GM19240 (cell line): Measurements from ENCODE around the gene NLRP7.
"Not testable (repeated sequence)": the region's sequence is repeated elsewhere in the genome, so short reads cannot be mapped to it uniquely, and the experiment has no call there.

ENCODE experiments used
- DNase-seq: peaks from one replicate; pipeline ENCODE4 v3.0.0; 2011; ENCODE audit warnings: low spot score; ENCODE audit not compliant: insufficient read length

NLRP7 gene

DNA sequence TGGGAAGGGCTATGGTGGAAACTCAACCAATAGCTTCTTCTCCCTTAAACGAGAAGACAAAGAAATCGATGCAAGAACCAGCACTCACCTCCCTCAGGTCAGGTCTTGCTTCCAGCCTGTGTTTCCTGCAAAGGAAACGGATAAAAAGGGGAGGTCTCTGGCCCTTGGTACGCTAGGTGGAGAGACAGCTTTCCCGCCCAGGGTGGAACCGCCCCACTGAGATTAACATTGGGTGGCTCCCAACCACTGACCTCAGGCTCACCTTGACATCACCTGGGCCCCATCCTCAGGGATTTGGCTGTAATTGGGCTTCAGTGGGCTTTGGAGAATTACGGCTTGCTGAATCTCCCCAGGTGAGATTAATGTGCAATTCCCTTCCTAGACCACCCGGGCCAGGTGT is at the start of gene NLRP7:
TSS of gene NLRP7 (minus strand) at position 150 of the 400 bp plus-strand sequence.
- DNase-seq = no peak

DNA sequence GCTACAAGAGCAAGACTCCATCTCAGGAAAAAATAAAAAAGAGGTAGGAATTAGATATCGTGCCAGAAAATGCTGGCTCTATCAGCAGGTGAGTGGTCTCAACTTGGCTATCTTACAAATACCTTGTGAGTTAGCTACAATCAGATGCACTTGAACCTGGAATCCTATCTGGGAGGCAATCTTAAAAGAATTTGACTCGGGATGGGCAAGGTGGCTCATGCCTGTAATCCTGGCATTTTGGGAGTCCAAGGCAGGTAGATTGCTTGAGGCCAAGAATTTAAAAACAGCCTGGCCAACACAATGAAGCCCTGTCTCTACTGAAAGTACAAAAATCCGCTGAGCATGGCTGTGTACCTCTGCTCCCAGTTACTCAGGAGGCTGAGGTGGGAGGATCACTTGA is 48.2 kb upstream of the NLRP7 start:
- DNase-seq = no peak

DNA sequence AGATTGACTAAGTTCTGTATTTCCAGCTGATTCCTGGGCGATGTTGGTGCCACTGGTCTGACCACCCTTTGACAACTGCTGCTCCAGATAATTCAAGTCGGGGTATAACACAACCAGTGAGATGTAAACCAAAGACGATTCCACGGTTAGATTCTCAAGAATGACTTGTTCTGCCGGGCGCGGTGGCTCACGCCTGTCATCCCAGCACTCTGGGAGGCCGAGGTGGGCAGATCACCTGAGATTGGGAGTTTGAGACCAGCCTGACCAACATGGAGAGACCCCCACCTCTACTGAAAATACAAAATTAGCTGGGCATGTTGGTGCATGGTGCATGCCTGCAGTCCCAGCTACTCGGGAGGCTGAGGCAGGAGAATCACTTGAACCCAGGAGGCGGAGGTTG is 42.2 kb upstream of the NLRP7 start:
- DNase-seq = not testable (repeated sequence)

DNA sequence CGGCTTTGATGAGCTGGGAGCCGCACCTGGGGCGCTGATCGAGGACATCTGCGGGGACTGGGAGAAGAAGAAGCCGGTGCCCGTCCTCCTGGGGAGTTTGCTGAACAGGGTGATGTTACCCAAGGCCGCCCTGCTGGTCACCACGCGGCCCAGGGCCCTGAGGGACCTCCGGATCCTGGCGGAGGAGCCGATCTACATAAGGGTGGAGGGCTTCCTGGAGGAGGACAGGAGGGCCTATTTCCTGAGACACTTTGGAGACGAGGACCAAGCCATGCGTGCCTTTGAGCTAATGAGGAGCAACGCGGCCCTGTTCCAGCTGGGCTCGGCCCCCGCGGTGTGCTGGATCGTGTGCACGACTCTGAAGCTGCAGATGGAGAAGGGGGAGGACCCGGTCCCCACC is 35.2 kb upstream of the NLRP7 start:
- DNase-seq = not testable (repeated sequence)

DNA sequence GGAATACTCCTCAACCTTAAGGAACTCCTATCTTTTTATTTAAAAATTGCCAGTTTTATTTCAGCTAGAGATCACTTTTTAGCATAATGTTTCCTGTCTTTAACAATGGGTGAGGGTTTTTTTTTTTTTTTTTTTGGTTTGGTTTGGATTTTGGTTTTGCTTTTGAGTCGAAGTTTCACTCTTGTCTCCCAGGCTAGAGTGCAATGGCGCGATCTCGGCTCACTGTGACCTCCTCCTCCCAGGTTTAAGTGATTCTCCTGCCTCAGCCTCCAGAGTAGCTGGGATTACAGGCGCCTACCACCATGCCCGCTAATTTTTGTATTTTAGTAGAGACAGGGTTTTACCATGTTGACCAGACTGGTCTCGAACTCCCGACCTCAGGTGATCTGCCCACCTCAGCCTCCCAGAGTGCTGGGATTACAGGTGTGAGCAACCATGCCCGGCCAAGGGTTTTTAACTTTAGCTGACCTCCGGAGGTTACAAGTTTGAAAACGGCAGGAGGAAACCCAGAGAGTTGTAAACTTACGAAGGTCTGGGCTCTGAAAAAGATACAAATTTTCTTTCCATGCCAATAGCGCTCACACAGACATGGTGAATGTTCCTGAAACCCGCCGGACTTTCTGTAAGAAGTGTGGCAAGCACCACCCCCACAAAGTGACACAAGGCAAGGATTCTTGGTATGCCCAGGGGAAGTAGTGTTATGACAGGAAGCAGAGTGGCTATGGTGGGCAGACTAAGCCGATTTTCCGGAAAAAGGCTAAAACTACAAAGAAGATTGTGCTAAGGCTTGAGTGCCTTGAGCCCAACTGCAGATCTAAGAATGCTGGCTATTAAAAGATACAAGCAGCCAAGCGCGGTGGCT is 26.1 kb upstream of the NLRP7 start:
- not testable (repeated sequence) for DNase-seq

DNA sequence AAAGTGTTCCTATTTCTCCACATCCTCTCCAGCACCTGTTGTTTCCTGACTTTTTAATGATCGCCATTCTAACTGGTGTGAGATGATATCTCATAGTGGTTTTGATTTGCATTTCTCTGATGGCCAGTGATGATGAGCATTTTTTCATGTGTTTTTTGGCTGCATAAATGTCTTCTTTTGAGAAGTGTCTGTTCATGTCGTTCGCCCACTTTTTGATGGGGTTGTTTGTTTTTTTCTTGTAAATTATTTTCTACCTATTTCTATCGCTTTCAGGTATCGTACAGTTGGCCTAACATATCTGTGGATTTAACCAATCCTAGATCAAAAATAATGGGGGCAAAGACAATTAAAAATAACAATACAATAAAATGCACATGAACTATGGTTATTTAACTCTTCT is 24.1 kb upstream of the NLRP7 start:
- DNase-seq = not testable (repeated sequence)

DNA sequence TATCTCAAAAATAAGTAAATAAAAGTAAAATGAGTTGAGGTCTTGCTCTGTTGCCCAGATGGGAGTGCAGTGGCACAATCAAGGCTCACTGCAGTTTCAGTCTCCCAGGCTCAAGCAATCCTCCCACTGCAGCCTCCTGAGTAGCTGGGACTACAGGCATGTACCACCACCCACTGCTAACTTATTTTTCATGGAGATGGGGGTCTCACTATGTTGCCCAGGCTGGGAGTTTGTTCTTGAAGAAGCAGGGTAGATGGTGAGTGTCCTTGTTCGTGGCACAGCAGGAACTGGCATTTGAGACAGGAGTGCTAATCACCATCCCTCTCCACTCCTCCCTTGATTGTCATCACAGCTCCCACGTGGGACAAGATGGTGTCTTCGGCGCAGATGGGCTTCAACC is 22.3 kb upstream of the NLRP7 start:
- DNase-seq = no peak

DNA sequence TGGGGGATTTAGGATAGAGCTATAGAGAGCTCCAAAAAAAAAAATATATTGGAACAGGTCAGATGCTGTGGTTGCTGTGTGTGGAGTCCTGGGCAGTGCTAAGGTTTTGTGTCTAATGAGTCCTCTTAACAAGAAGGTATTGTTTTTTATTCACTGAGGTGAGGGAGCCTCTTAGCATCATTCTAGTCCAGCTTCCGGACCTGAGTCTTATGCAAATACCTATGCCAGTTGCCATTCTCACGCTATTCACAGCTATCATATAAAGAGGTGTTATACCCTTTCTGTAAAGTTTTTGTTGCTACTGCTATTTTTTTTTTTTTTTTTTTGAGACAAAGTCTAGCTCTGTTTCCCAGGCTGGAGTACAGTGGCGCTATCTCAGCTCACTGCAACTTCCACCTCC is 20.3 kb upstream of the NLRP7 start:
- no peak for DNase-seq

DNA sequence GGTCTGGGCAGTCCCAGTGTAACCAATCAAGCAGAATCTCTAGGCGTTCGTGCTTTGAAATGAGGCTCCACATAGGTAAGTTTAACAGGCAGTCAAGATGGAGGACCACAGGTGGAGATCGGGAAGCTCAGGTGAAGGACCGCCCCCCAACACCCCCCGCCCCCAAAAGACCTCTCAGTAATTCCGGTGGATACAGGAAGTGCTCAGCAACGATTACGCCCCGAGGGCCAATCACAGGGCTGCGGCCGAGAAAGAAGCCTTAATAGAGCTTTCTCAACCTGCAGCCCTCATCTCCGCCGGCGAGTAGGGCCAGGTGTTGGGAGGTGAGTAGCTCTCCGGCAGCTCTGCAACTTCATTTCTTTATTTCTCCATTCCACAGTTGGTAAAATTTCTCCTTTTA is 17.7 kb upstream of the NLRP7 start:
- not testable (repeated sequence) for DNase-seq

DNA sequence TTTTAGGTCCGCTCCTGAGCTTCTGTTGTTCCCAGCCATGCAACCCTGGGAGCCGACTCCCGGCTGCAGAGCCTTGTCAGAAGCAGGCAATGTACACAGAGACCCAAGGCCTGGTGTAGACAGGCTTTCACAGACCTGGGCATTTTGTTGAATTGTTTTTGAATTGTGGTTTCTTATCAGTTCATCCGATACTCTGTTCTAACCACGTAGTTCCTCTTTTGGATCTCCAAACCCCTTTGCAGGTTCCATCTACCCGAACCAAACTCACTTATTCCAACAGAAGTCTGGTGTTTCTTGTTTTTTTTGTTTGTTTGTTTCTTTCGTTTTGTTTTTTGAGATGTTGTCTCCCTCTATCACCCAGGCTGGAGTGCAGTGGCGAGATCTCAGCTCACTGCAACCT is 12.5 kb upstream of the NLRP7 start:
- DNase-seq = peak; percentile 15

DNA sequence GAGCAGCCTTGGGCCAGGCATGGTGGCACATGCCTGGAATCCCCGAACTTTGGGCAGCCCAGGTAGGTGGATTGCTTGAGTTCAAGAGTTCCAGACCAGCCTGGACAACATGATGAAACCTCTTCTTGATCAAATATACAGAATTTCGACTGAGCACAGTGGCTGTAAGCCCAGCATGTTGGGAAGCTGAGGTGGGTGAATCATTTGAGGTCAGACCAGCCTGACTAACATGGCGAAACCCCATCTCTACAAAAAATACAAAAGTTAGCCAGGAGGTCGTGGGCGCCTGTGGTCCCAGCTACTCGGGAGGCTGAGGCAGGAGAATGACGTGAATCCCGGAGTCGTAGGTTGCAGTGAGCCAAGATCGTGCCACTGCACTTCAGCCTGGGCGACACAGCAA is 8.0 kb upstream of the NLRP7 start:
- DNase-seq = no peak

DNA sequence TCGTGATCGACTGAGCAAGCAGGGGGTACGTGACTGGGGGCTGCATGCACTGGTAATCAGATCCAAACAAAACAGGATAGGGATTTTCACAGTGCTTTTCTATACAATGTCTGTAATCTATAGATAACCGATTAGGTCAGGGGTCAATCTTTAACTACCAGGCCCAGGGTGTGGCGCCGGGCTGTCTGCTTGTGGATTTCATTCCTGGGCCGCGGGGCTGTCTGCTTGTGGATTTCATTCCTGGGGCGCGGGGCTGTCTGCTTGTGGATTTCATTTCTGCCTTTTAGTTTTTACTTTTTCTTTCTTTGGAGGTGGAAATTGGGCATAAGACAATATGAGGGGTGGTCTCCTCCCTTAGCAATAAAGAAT is 6.0 kb upstream of the NLRP7 start:
- not testable (repeated sequence) for DNase-seq

DNA sequence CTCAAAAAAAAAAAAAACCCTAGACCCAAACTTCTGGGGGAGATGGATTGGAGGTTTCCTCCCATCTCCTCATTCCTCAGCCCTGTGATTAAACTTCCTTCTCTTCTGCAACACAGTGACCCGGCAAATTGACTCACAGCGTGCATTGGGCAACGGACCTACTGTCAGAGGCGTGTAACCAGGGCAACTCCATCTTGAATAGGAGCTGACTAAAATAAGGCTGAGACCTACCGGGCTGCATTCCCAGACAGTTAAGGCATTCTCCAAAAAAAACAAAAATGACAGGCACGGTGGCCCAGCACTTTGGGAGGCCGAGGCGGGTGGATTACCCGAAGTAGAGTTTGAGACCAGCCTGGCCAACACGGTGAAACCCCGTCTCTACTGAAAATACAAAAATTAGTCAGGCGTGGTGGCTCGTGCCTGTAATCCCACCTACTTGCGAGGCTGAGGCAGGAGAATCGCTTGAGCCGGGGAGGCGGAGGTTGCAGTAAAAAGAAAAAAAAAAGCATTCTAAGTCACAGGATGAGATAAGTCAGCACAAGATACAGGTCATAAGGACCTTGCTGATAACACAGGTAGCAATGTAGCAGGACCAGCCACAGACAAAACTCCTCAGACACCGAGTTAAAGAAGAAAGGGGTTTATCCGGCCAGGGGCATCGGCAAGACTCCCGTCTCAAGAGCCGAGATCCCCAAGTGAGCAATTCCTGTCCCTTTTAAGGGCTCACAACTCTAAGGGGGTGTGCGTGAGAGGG is 5.4 kb upstream of the NLRP7 start:
- DNase-seq = no peak

DNA sequence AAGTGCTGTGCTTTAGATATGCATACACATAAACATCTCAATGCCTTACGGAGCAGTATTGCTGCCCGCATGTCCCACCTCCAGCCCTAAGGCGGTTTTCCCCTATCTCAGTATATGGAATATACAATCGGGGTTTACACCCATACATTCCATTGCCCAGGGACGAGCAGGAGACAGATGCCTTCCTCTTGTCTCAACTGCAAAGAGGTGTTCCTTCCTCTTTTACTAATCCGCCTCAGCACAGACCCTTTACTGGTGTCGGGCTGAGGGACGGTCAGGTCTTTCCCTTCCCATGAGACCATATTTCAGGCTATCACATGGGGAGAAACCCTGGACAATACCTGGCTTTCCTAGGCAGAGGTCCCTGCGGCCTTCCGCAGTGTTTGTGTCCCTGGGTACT is 3.2 kb upstream of the NLRP7 start:
- DNase-seq = not testable (repeated sequence)

DNA sequence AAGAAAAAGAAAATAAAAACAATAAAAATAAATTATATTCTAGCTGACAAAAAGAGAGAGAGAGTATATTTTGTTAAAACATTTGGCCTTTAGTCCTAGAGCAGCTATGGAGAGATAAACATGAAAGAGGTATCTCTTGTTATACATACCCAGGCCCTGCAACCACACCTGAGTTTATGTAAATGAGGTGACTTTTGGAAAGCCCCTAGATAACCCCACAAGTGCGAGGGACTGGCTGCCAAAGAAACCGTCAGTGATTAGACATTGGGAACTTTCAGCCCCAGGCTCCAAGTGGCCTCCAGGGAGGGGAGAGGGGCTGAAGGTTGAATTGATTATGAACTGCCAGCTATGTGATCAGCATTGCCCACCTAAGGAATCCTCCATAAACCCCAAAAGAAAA is 2.1 kb upstream of the NLRP7 start:
- peak; percentile 24 for DNase-seq

DNA sequence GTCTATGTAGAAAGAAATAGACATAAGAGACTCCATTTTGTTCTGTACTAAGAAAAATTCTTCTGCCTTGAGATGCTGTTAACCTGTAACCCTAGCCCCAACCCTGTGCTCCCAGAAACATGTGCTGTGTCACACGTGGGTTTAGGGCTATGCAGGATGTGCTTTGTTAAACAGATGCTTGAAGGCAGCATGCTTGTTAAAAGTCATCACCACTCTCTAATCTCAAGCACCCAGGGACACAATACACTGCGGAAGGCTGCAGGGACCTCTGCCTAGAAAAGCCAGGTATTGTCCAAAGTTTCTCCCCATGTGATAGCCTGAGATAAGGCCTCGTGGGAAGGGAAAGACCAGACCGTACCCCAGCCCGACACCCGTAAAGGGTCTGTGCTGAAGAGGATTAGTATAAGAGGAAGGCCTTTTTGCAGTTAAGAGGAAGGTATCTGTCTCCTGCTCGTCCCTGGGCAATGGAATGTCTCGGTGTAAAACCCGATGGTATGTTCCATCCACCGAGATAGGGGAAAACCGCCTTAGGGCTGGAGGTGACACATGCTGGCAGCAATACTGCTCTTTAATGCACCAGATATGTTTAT is 3.5 kb downstream of the NLRP7 start:
- DNase-seq = not testable (repeated sequence)

DNA sequence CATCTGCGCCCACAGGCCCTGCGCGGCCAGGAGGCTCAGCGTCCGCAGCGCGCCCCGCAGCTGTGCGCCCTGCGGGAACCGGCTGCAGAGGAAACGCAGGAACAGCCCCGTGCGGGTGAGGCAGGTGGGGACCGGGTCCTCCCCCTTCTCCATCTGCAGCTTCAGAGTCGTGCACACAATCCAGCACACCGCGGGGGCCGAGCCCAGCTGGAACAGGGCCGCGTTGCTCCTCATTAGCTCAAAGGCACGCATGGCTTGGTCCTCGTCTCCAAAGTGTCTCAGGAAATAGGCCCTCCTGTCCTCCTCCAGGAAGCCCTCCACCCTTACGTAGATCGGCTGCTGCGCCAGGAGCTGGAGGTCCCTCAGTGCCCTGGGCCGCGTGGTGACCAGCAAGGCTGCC is 7.8 kb downstream of the NLRP7 start:
- DNase-seq = not testable (repeated sequence)

DNA sequence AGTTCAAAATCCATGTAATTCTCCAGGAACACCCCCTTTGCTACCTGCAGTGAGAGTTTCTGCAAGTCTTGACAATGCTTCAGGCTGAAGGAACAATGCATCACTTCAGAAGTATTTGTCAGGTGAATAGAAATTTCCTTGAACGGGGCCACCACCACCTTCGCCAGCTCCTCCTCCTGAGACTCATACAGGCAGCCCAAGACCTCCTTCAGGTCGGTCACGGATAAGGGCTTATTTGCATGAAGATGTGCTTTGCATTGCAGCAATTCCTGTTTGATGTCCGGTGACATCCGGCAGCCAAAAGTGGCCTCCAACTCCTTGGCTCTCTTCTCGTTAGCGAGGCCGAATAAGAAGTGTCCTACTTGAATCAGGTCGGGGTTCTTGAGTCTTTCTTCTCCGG is 8.4 kb downstream of the NLRP7 start:
- no peak for DNase-seq

DNA sequence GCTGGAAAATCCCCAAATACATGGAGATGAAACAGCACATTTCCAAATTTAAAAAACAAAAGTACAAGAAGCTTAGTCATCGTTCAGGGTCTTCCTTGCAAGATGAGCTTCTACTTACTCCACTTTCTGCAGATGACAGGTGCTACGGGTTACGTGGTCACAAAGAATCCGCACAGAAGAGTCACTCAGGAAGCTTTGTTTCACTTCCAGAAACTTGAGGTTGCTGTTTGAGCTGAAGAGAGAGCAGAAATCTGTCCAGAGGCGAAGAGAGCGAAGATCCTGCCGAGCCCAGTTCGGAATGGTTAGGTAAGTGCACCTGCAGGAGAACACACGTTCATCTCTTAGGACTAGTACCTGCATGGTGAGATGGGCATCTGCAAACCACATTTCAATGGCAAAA is 9.4 kb downstream of the NLRP7 start:
- peak; percentile 64 for DNase-seq

DNA sequence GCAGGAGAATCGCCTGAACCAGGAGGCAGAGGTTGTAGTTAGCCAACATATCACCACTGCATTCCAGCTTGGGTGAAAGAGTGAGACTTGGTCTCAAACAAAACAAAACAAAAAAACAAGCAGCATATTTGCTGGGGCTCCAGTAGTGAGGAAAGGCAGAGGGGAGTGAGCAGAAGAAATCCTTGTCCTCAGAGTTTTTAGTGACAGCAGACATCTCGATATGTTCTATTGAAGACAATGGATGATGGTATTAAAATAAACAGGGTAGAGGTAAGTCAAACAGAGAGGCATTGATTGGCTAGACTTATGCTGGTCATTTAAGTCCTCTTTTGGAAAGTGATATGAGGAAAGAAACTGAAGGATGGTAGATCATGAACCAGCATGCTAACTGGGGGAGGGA is 19.0 kb downstream of the NLRP7 start:
- no peak for DNase-seq

DNA sequence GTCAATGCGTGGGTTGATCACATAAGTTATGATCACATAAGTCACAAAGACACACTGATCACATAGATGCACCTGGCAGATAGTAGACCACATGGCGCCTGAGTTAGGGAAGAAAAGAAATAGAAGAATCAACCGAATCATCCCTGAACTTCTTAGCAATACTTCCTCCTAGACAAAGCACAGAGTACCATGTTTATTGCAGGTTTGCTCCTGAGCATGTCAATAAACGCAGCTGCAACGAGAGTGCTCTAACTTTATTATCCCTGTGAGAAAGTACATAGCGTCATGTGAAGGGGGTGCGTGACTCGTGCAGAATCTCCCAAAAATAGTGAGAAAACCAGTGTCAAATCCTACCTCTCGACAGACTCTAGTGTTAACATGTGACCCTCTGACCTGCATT is 24.1 kb downstream of the NLRP7 start:
- DNase-seq = no peak

DNA sequence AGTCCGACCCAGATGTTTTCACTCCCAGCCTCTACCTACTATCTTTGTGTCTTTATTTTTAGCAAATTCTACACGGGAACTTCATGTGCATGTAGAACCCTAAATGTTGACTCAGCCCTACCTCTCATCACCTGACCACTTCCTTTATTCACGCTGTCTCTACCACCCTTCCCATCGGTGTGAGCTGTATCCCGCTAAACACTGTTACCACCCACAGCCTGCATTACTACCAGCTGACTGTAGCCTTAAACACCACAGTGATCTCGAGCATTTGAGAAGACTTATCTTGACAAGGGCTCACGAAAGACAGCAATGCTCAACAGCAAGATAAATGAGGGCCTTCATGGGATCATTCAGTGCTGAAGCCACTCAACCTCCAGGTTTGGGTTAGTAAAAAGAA is 26.2 kb downstream of the NLRP7 start:
- no peak for DNase-seq
